T1000 (cell line): ENCODE data around the gene FBXO28.
"Not testable (repeated sequence)": the region's sequence is repeated elsewhere in the genome, so short reads cannot be mapped to it uniquely, and the experiment has no call there.

Source experiments
- DNase-seq: peaks from one replicate; lab custom pipeline; 2025; ENCODE audit warnings: mixed read lengths; lab: John Stamatoyannopoulos, UW

Gene FBXO28

GRCh38 chr1:224113918-224114786, at the start of gene FBXO28:
Gene FBXO28, plus strand, starts transcription at chr1:224114111. Its CDS starts 19 bp downstream, at chr1:224114130.
- DNase-seq = peak; percentile 82

GRCh38 chr1:224064150-224064549, 49.8 kb upstream of the FBXO28 start:
- DNase-seq = no peak

- DNase-seq = no peak
These were observed 48.5 kb upstream of the FBXO28 start for GRCh38 chr1:224065455-224065854.

- DNase-seq = no peak
These were observed 46.7 kb upstream of the FBXO28 start for GRCh38 chr1:224067207-224067606.

GRCh38 chr1:224067621-224068457, 46.1 kb upstream of the FBXO28 start:
- no peak for DNase-seq

- DNase-seq = no peak
These were observed 45.3 kb upstream of the FBXO28 start for GRCh38 chr1:224068458-224069072.

GRCh38 chr1:224069138-224069537, 44.8 kb upstream of the FBXO28 start:
- DNase-seq = no peak

GRCh38 chr1:224070521-224070920, 43.4 kb upstream of the FBXO28 start:
- DNase-seq = no peak

- no peak for DNase-seq
These were observed 37.5 kb upstream of the FBXO28 start for GRCh38 chr1:224076407-224076806.

GRCh38 chr1:224079644-224080043, 34.3 kb upstream of the FBXO28 start:
- DNase-seq = not testable (repeated sequence)

- no peak for DNase-seq
These were observed 33.7 kb upstream of the FBXO28 start for GRCh38 chr1:224080115-224080774.

GRCh38 chr1:224081604-224082003, 32.3 kb upstream of the FBXO28 start:
- no peak for DNase-seq

- DNase-seq = peak; percentile 45
These were observed 31.8 kb upstream of the FBXO28 start for GRCh38 chr1:224082146-224082545.

- DNase-seq = no peak
These were observed 29.0 kb upstream of the FBXO28 start for GRCh38 chr1:224084867-224085266.

- no peak for DNase-seq
These were observed 28.3 kb upstream of the FBXO28 start for GRCh38 chr1:224085421-224086108.

GRCh38 chr1:224087286-224087794, 26.6 kb upstream of the FBXO28 start:
- DNase-seq = no peak

GRCh38 chr1:224089583-224089982, 24.3 kb upstream of the FBXO28 start:
- DNase-seq = no peak

GRCh38 chr1:224090116-224090515, 23.8 kb upstream of the FBXO28 start:
- no peak for DNase-seq

GRCh38 chr1:224092111-224092510, 21.8 kb upstream of the FBXO28 start:
- no peak for DNase-seq

GRCh38 chr1:224092601-224093000, 21.3 kb upstream of the FBXO28 start:
- no peak for DNase-seq

GRCh38 chr1:224095339-224095738, 18.6 kb upstream of the FBXO28 start:
- DNase-seq = no peak
